Iris pigment epithelial cell (primary cell): Measurements from ENCODE around the gene LRP2BP.
"Not testable (repeated sequence)": the region's sequence is repeated elsewhere in the genome, so short reads cannot be mapped to it uniquely, and the experiment has no call there.

ENCODE experiments used
- DNase-seq: peaks from one replicate; pipeline ENCODE4 v3.0.0-alpha.2; 2011; ENCODE audit warnings: low read depth

The LRP2BP gene

DNA sequence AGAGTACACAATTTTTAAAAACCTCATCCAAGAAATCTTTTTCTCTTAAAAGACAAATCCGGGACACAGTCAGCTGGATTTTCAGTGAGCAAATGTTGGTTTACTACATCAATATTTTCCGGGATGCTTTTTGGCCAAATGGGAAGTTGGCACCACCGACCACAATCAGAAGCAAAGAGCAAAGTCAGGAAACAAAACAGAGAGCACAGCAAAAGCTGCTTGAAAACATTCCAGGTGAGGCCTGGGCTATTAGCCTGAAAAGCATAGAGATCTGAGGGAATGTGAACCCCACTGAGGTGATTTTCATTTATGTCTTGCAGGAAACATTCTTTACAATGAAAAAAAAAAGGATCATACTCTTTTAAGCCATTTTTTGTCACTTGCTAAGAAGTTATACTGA, 33.9 kb downstream of the LRP2BP start:
- no peak for DNase-seq

DNA sequence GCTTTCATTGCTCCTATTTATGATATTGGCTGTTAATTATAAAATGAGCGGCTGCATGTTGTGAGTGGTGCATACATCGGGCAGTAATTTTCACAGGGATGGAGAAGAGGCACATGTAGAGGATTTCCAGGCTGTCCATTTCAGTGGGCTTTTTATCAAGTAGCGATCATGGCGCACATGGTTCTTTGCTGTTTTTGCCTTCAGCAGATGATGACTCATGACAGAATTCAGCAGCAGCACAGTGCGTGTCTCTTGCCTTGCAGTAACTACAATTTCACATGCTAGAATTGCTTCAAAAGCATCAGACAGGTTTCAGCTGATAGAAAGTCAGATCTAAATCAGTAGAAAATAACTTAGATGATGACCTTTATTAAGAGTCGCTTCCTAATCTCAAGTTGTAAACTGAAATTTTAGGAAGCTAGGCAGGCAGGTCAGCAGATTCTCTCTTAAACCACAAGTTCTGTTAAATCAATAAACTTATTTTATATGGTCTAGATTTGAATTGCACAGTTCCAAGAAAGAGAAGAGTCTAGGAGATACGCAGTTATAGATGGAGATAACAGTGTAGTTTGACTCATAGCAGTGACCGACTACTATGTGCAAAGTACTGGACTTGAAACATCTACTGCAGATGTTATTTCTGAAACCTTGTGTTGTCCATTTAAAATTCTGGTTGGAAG, 35.8 kb downstream of the LRP2BP start:
- peak; percentile 93 for DNase-seq

GRCh38 chr4:185358959-185359358, 36.8 kb downstream of the LRP2BP start:
- peak; percentile 83 for DNase-seq

- DNase-seq, result peak; percentile 86
These were observed 37.2 kb downstream of the LRP2BP start for GRCh38 chr4:185358514-185358913.

GRCh38 chr4:185357733-185358440, 37.8 kb downstream of the LRP2BP start:
- DNase-seq, result no peak

GRCh38 chr4:185357211-185357610, 38.5 kb downstream of the LRP2BP start:
- DNase-seq, result peak; percentile 10

- DNase-seq, result no peak
These were observed 43.0 kb downstream of the LRP2BP start for GRCh38 chr4:185352741-185353140.

- DNase-seq, result no peak
These were observed 43.5 kb downstream of the LRP2BP start for GRCh38 chr4:185352202-185352601.

DNA sequence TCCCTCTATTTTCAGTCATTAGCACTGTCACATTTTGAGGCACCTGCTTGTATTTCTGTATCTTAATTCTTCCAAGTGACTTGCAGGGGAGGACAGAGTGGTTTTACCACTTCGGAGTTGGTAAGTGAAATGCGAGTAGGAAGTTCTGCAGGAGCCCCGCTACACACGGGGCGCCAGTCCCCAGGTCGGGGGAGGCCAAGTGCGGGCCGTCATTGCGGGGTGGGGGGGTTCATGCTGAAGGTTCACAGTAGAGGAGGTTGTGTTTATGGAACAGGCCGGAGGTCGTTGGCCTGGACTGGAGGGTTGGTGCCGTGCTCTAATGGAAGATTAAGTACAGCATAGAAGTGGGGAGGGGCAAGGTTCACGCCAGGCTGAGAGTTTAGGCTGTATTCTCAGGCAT, 44.0 kb downstream of the LRP2BP start:
- no peak for DNase-seq

- peak; percentile 87 for DNase-seq
These were observed 48.6 kb downstream of the LRP2BP start for GRCh38 chr4:185346975-185347601.

DNA sequence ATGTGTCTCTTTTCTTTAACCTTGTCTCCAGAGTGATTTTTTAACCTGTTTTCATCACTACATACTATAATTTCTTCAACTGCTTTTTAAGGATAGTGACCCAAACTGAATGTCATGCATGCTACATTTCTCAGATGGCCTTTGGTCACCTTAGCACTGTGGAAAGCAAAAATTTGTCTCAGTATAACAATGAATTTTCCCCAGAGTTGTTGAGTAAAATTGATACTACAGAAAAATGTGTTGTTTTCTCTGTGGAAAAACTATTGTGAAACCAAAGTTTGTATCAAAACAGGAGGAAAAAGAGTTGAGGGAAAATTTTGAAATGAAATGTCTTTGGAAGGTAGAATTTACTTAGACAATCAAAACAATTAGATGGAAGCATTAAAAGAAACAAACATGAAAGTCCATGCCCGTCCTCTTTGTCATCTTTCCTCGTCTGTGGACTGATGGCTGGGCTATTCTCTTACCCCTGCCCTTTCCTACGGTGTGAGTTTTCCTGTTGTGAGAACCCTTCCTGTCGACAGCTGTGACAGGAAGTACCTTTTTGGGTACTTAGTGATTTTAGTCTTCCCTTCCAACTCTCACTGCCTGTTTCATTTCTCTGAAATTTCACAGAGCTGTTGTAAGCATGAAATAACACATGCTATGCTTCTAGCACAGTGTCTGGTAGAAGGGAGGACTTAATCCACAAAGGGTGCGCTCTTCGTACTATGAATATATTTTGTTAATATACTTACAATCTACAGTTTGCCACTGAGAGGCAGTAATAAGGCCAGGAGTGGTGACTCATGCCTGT, 50.8 kb downstream of the LRP2BP start:
- DNase-seq, result peak; percentile 16

- peak; percentile 25 for DNase-seq
These were observed 51.8 kb downstream of the LRP2BP start for GRCh38 chr4:185343726-185344581.

DNA sequence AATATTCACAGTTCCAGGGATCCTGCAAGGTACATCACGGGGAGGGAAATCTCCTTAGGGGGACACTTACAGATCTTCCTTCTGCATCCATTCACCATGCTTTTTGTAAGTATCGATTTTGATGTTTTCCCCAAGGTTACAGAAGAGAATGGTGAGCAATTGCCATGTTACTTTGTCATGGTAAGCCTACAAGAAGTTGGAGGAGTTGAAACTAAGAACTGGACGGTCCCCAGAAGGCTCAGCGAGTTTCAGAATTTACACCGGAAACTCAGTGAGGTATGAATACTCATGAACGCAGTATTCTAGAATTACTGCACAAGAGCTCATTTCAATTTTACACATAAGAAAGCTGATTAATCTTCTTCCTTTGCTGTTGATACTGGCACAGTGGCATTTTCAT, 53.9 kb downstream of the LRP2BP start:
- no peak for DNase-seq

DNA sequence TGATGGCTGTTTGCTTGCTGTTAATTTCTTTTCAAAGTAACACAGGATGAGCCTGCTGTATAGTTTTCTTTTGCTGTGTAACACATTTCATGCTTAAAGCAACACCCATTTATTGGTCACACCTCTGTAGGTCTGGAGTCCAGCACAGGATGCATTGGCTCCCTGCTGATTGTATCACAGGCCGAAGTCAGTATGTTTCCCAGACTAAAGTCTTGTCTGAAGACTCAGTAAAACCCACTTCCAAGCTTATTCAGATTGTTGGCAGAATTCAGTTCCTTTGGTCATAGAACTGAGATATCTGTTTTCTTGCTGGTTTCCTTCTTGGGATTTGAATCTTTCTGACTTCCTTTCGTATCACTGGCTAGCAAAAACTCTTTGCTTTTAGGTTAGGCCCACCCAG, 54.3 kb downstream of the LRP2BP start:
- no peak for DNase-seq

GRCh38 chr4:185339941-185340340, 55.8 kb downstream of the LRP2BP start:
- no peak for DNase-seq

- DNase-seq, result no peak
These were observed 60.1 kb downstream of the LRP2BP start for GRCh38 chr4:185335579-185335978.

- DNase-seq, result no peak
These were observed 61.4 kb downstream of the LRP2BP start for GRCh38 chr4:185334326-185334725.

- no peak for DNase-seq
These were observed 62.9 kb downstream of the LRP2BP start for GRCh38 chr4:185332575-185333464.

- DNase-seq, result not testable (repeated sequence)
These were observed 65.7 kb downstream of the LRP2BP start for GRCh38 chr4:185329879-185330510.

GRCh38 chr4:185328586-185328985, 67.1 kb downstream of the LRP2BP start:
- no peak for DNase-seq
